HepG2 (cell line): Measurements from ENCODE around the gene TIMELESS. TPM values are rescaled to one million over a fixed set of nuclear protein-coding genes. Genes with fewer than 3 reads are reported as not detected.

ENCODE experiments used
- CAMTA2 ChIP-seq: sonication (generic); formaldehyde crosslinking; IDR thresholded peaks from 2 replicates; pipeline ENCODE4 v1.4.0; 2020; ENCODE audit warnings: mild to moderate bottlenecking, missing genetic modification reagents, borderline replicate concordance
- DZIP1 ChIP-seq: sonication (generic); formaldehyde crosslinking; IDR thresholded peaks from 2 replicates; pipeline ENCODE4 v1.5.0; 2020; ENCODE audit warnings: mild to moderate bottlenecking, missing genetic modification reagents
- GATAD2A ChIP-seq: IDR thresholded peaks from 2 replicates; pipeline ENCODE4 v1.6.1; 2016
- KDM1A ChIP-seq: IDR thresholded peaks from 2 replicates; pipeline ENCODE4 v1.6.1; 2016; ENCODE audit warnings: missing compliant biosample characterization
- PHF21A ChIP-seq: sonication (generic); formaldehyde crosslinking; IDR thresholded peaks from 2 replicates; pipeline ENCODE4 v1.5.0; 2020; ENCODE audit warnings: mild to moderate bottlenecking, missing genetic modification reagents
- POGK ChIP-seq: sonication (generic); formaldehyde crosslinking; conservative IDR thresholded peaks from 2 replicates; pipeline ENCODE4 v1.8.0; 2022; ENCODE audit warnings: mild to moderate bottlenecking, moderate library complexity, missing genetic modification reagents
- RXRA ChIP-seq: sonication (generic); formaldehyde crosslinking; IDR thresholded peaks from 2 replicates; pipeline ENCODE4 v1.5.1; 2020; ENCODE audit warnings: missing genetic modification reagents
- SOX13 ChIP-seq, 3 experiments: fragments of 450-650 bp in 1 of 3; sonication (generic) in 1 of 3; formaldehyde crosslinking in 1 of 3; IDR thresholded peaks in 2 of 3; conservative IDR thresholded peaks in 1 of 3; 2 replicates each; pipeline versions ENCODE4 v1.5.0 to v1.6.1; 2016 to 2020; ENCODE audit warnings: antibody characterized with exemption in 1 of 3, mild to moderate bottlenecking in 1 of 3, missing compliant biosample characterization in 1 of 3, missing genetic modification reagents in 1 of 3, moderate library complexity in 1 of 3
- SRSF4 ChIP-seq: fragments of 200-400 bp; formaldehyde crosslinking; IDR thresholded peaks from one replicate; pipeline ENCODE4 v1.6.1; 2018; ENCODE audit warnings: mild to moderate bottlenecking, low read depth, low read length, moderate library complexity; ENCODE audit not compliant: poor library complexity, severe bottlenecking
- TCF12 ChIP-seq, 2 experiments: fragments of 450-650 bp in 1 of 2; sonication (generic) in 1 of 2; formaldehyde crosslinking in 1 of 2; IDR thresholded peaks; 2 replicates each; pipeline versions ENCODE4 v1.6.1 to v1.8.0; 2017 to 2022; ENCODE audit warnings: antibody characterized with exemption in 1 of 2, mild to moderate bottlenecking in 1 of 2, missing genetic modification reagents in 1 of 2, moderate library complexity in 1 of 2
- ZUFSP ChIP-seq: sonication (generic); formaldehyde crosslinking; IDR thresholded peaks from 2 replicates; pipeline ENCODE4 v1.9.0; 2021; ENCODE audit warnings: missing genetic modification reagents, mild to moderate bottlenecking, borderline replicate concordance
- polyA plus RNA-seq, 8 experiments: library from polyadenylated mRNA; depleted of rRNA in 3 of 8; stranded (reverse) in 7 of 8; unstranded in 1 of 8; fragments of >200 nt; fragmentation: Illumina TruSeq in 4 of 8; extraction: Trizol in 4 of 8; gene quantifications; 2 replicates each; pipeline versions ENCODE4 v1.2.1 to v1.2.3, GENCODE V29; 2011 to 2016; ENCODE audit warnings: low read depth in 4 of 8, missing spikeins in 1 of 8, mixed read lengths in 1 of 8; ENCODE audit not compliant: insufficient read depth in 1 of 8
- total RNA-seq, 5 experiments: library from RNA; depleted of rRNA; stranded (reverse); fragments of >200 nt; fragmentation: Illumina TruSeq; extraction: Trizol; gene quantifications; 2 replicates each; pipeline ENCODE4 v1.2.3, GENCODE V29; 2016; ENCODE audit warnings: low read depth in 1 of 5
- TF ChIP-seq, protein P1 (sequence below): IDR thresholded peaks from 2 replicates; pipeline ENCODE4 v1.4.0; 2020; ENCODE audit warnings: mild to moderate bottlenecking, missing genetic modification reagents

Gene TIMELESS
- total and polyA plus RNA-seq, 2 of the 13 experiments (the other 11 are each of a cell fraction or from before 2014, with no cell fraction given) = 4.0 to 20.3 TPM

DNA sequence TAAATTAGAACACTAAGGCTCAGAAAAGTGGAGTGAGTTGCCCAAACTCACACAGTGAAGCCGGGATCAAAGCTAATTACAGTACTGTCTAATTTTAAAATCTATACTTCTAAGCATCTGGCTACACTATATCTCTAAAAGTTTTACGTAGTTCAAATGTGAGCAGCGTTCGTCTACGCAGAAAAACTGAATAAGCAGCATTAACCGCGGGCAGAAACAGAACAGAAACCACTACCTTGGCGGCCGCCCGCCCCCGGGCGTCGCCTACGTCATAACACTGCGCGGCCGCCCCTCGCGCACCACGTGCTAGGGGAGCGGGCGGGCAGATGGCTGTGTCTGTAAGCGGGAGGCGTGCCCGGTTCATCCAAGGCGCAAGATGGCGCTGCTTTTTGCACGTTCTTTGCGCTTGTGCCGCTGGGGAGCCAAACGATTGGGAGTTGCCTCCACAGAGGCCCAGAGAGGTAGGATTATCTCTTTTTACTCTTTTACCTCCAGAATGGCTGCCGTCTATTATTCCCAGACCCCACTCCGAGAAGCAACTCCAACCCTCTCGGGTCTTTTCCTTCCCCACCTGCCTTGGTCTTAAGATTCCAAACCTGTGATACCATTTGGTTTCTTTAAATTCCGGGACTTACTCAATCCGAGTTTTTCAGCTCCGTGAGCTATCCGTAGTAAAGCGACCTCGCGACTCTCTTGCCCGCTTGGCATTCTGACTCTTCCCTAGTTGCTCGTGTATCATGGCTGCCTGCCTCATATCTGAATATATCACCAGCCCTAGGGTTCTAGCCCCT is 19.2 kb upstream of the TIMELESS start, which contains the start of gene SPRYD4 (continued):
- TF ChIP-seq SRSF4 (no peak), GATAD2A (CRISPR knock-in tag) (peak; percentile 77), PHF21A (peak; percentile 62), POGK (CRISPR knock-in tag) (no peak), RXRA (CRISPR knock-in tag) (peak; percentile 84), CAMTA2 (CRISPR knock-in tag) (no peak), KDM1A (CRISPR knock-in tag) (no peak), TCF12 (IDR thresholded peaks at IDR 0.05) (no peak), TCF12 (CRISPR knock-in tag; IDR thresholded peaks at IDR 0.05) (no peak), ZUFSP (CRISPR knock-in tag) (no peak), DZIP1 (peak; percentile 39; the same call in 1 of the 2 replicates), SOX13 (IDR thresholded peaks at IDR 0.05) (no peak), SOX13 (CRISPR knock-in tag; conservative IDR thresholded peaks at IDR 0.05 in 1 of 2, IDR thresholded peaks at IDR 0.05 in 1 of 2) (peak in 1 of 2 experiments; percentile 66; a peak in 2 of 4 replicates)
- TF ChIP-seq, protein P1, sequence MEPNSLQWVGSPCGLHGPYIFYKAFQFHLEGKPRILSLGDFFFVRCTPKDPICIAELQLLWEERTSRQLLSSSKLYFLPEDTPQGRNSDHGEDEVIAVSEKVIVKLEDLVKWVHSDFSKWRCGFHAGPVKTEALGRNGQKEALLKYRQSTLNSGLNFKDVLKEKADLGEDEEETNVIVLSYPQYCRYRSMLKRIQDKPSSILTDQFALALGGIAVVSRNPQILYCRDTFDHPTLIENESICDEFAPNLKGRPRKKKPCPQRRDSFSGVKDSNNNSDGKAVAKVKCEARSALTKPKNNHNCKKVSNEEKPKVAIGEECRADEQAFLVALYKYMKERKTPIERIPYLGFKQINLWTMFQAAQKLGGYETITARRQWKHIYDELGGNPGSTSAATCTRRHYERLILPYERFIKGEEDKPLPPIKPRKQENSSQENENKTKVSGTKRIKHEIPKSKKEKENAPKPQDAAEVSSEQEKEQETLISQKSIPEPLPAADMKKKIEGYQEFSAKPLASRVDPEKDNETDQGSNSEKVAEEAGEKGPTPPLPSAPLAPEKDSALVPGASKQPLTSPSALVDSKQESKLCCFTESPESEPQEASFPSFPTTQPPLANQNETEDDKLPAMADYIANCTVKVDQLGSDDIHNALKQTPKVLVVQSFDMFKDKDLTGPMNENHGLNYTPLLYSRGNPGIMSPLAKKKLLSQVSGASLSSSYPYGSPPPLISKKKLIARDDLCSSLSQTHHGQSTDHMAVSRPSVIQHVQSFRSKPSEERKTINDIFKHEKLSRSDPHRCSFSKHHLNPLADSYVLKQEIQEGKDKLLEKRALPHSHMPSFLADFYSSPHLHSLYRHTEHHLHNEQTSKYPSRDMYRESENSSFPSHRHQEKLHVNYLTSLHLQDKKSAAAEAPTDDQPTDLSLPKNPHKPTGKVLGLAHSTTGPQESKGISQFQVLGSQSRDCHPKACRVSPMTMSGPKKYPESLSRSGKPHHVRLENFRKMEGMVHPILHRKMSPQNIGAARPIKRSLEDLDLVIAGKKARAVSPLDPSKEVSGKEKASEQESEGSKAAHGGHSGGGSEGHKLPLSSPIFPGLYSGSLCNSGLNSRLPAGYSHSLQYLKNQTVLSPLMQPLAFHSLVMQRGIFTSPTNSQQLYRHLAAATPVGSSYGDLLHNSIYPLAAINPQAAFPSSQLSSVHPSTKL = peak; percentile 73; the same call in 1 of the 2 replicates
